OCI-LY7 (cell line): ENCODE results near the gene OLA1. TPM values are rescaled to one million over a fixed set of nuclear protein-coding genes. Genes with fewer than 3 reads are reported as not detected.

Experiments used
- BruUV-seq: library from RNA; stranded (reverse); fragments of 400-500 nt; replicated peaks from 2 replicates; lab custom pipeline; 2021; lab: Mats Ljungman, UMichigan
- CTCF ChIA-PET: fragments of 300-600 bp; sonication (Branson Sonifier 250); formaldehyde crosslinking; loops from one replicate; lab custom pipeline; 2022; ENCODE audit warnings: antibody characterized with exemption; ENCODE audit not compliant: unreplicated experiment; lab: Charles Lee
- POLR2A ChIA-PET: fragments of 300-600 bp; sonication (Branson Sonifier 250); formaldehyde crosslinking; loops from one replicate; lab custom pipeline; 2022; ENCODE audit warnings: antibody characterized with exemption; lab: Charles Lee
- DNase-seq: peaks from one replicate; pipeline ENCODE4 v3.0.0-alpha.2; 2015; ENCODE audit warnings: low spot score
- H2AFZ ChIP-seq: fragments of 200-600 bp; sonication (generic), shearing (Covaris generic); 2 replicates; pipeline ENCODE4 v1.6.1; 2014; ENCODE audit warnings: mild to moderate bottlenecking, antibody characterized with exemption, low read length, moderate library complexity
- H3K27ac ChIP-seq: fragments of 200-600 bp; sonication (generic); 2 replicates; pipeline ENCODE4 v1.5.1; 2014; ENCODE audit warnings: mixed run types, low read depth, mild to moderate bottlenecking, moderate library complexity, low read length, inconsistent platforms; ENCODE audit not compliant: poor library complexity, severe bottlenecking
- H3K36me3 ChIP-seq: fragments of 200-600 bp; sonication (generic); 2 replicates; pipeline ENCODE4 v1.6.1; 2014; ENCODE audit warnings: mild to moderate bottlenecking, antibody characterized with exemption, low read length, moderate library complexity, mixed read lengths; ENCODE audit not compliant: insufficient read depth
- H3K4me1 ChIP-seq: fragments of 200-600 bp; sonication (generic); 2 replicates; pipeline ENCODE4 v1.5.1; 2014; ENCODE audit warnings: mild to moderate bottlenecking, low read length; ENCODE audit not compliant: insufficient read depth, poor library complexity, severe bottlenecking
- H3K4me2 ChIP-seq: fragments of 200-600 bp; sonication (generic); 2 replicates; pipeline ENCODE4 v1.6.1; 2014; ENCODE audit warnings: mild to moderate bottlenecking, low read length
- H3K4me3 ChIP-seq: fragments of 200-600 bp; sonication (generic); 2 replicates; pipeline ENCODE4 v1.5.1; 2014; ENCODE audit warnings: mild to moderate bottlenecking, low read depth, low read length; ENCODE audit not compliant: poor library complexity, severe bottlenecking
- H3K79me2 ChIP-seq: fragments of 200-600 bp; sonication (generic); 2 replicates; pipeline ENCODE4 v1.6.1; 2016; ENCODE audit warnings: low read depth, mild to moderate bottlenecking, low read length, moderate library complexity, mixed read lengths; ENCODE audit not compliant: insufficient read depth
- H3K9me2 ChIP-seq: fragments of 200-600 bp; sonication (generic); 2 replicates; pipeline ENCODE4 v1.6.1; 2016; ENCODE audit warnings: mild to moderate bottlenecking, low read length, mixed read lengths; ENCODE audit not compliant: insufficient read depth
- H3K9me3 ChIP-seq: fragments of 200-600 bp; sonication (generic); 2 replicates; pipeline ENCODE4 v1.6.1; 2014; ENCODE audit warnings: mild to moderate bottlenecking, mixed run types, low read length, mixed read lengths
- H4K20me1 ChIP-seq: fragments of 200-600 bp; sonication (generic); 2 replicates; pipeline ENCODE4 v1.6.1; 2014; ENCODE audit warnings: mild to moderate bottlenecking, antibody characterized with exemption, low read length, moderate library complexity, mixed read lengths; ENCODE audit not compliant: insufficient read depth
- EZH2phosphoT487 ChIP-seq: fragments of 200-600 bp; sonication (generic); IDR thresholded peaks from 2 replicates; pipeline ENCODE4 v1.6.1; 2018; ENCODE audit warnings: low read depth, borderline replicate concordance, mild to moderate bottlenecking, mixed run types, antibody characterized with exemption, low read length, moderate library complexity, mixed read lengths
- intact Hi-C: fragments of 100-400 bp; cut with micrococcal nuclease; formaldehyde crosslinking; loops from one replicate; pipeline ENCODE4 v1.10.0; 2022; ENCODE audit not compliant: unreplicated experiment
- total RNA-seq, 2 experiments: library from RNA; depleted of rRNA in 1 of 2; stranded (reverse); fragments of >200 nt in 1 of 2; shearing (Covaris generic) in 1 of 2; gene quantifications; 2 replicates each; pipeline ENCODE4 v1.2.3, GENCODE V29; 2014 to 2022
- TF ChIP-seq, protein P1 (sequence below): fragments of 200-600 bp; sonication (generic); conservative IDR thresholded peaks from 2 replicates; pipeline ENCODE4 v1.5.1; 2014; ENCODE audit warnings: mild to moderate bottlenecking, antibody characterized with exemption, low read length, moderate library complexity, mixed read lengths

OLA1 gene
- total RNA-seq, 2 experiments from 2014 or later: 66.0 to 116 TPM

GRCh38 chr2:174044556-174044955, 203.8 kb downstream of the OLA1 start:
- no TSS peak for BruUV-seq
- Histone ChIP-seq H3K9me3 (no peaks in the 10 kb centered on the region), H4K20me1 (no peaks in the 10 kb centered on the region), H3K4me3 (no peak overlapping the region), H3K4me2 (no peak overlapping the region), H3K4me1 (peaks cover 3% of the 10 kb centered on the region), H3K27ac (no peak overlapping the region), H2AFZ (no peak overlapping the region), H3K79me2 (no peaks in the 10 kb centered on the region), H3K36me3 (no peaks in the 10 kb centered on the region), H3K9me2 (no peaks in the 10 kb centered on the region; the same call in 1 of the 2 replicates)
- ChIA-PET CTCF (no interaction called here), POLR2A (interaction anchor here (0.7 to 0.8 kb wide), 2 partner anchors 9 to 256 kb away, joined by 3 to 6 read pairs; no protein-coding TSS in a partner anchor)
- TF ChIP-seq, protein P1, sequence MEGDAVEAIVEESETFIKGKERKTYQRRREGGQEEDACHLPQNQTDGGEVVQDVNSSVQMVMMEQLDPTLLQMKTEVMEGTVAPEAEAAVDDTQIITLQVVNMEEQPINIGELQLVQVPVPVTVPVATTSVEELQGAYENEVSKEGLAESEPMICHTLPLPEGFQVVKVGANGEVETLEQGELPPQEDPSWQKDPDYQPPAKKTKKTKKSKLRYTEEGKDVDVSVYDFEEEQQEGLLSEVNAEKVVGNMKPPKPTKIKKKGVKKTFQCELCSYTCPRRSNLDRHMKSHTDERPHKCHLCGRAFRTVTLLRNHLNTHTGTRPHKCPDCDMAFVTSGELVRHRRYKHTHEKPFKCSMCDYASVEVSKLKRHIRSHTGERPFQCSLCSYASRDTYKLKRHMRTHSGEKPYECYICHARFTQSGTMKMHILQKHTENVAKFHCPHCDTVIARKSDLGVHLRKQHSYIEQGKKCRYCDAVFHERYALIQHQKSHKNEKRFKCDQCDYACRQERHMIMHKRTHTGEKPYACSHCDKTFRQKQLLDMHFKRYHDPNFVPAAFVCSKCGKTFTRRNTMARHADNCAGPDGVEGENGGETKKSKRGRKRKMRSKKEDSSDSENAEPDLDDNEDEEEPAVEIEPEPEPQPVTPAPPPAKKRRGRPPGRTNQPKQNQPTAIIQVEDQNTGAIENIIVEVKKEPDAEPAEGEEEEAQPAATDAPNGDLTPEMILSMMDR: no peak
- no peak for TF ChIP-seq EZH2phosphoT487
- intact Hi-C loops: loop anchor here (10.0 kb wide), 1 partner anchor 640 kb away; no protein-coding TSS in a partner anchor
- no peak for DNase-seq

DNA sequence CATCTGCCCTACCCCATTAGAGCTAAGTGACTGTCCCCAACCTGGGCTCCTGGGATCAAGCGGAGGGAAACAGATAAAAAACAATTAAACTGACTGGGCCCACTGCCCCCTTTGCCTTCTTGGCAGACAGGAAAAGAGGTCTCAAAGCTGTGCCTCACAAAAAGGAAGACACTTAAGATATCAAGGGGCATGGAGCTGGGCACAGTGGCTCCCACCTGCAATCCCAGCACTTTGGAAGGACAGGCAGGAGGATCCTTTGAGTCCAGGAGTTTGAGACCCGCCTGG, 208.0 kb downstream of the OLA1 start:
- Histone ChIP-seq H3K4me2 (no peak overlapping the region), H3K4me3 (no peak overlapping the region), H2AFZ (no peak overlapping the region), H3K9me3 (no peaks in the 10 kb centered on the region), H3K79me2 (no peaks in the 10 kb centered on the region), H3K9me2 (no peaks in the 10 kb centered on the region; the same call in 1 of the 2 replicates), H3K36me3 (no peaks in the 10 kb centered on the region), H3K27ac (no peak overlapping the region), H4K20me1 (no peaks in the 10 kb centered on the region), H3K4me1 (peaks cover 6% of the 10 kb centered on the region)
- ChIA-PET CTCF (interaction anchor here (0.6 kb wide), 1 partner anchor 20 kb away, joined by 3 read pairs; no protein-coding TSS in a partner anchor), POLR2A (interaction anchor here (0.9 kb wide), 1 partner anchor 55 kb away, joined by 4 read pairs; no protein-coding TSS in a partner anchor)
- intact Hi-C loops: loop anchor here (1.0 to 10.0 kb wide), 4 partner anchors 75 to 636 kb away; partner anchors contain the start of gene SP3
- BruUV-seq: no TSS peak
- DNase-seq: no peak
- no peak for TF ChIP-seq EZH2phosphoT487
- TF ChIP-seq, protein P1: no peak
